OCI-LY7 (cell line): Measurements from ENCODE around the gene LTBP4. TPM values are rescaled to one million over a fixed set of nuclear protein-coding genes. Genes with fewer than 3 reads are reported as not detected.

Experiments used
- BruUV-seq: library from RNA; stranded (reverse); fragments of 400-500 nt; replicated peaks from 2 replicates; lab custom pipeline; 2021; lab: Mats Ljungman, UMichigan
- CTCF ChIA-PET: fragments of 300-600 bp; sonication (Branson Sonifier 250); formaldehyde crosslinking; loops from one replicate; lab custom pipeline; 2022; ENCODE audit warnings: antibody characterized with exemption; ENCODE audit not compliant: unreplicated experiment; lab: Charles Lee
- POLR2A ChIA-PET: fragments of 300-600 bp; sonication (Branson Sonifier 250); formaldehyde crosslinking; loops from one replicate; lab custom pipeline; 2022; ENCODE audit warnings: antibody characterized with exemption; lab: Charles Lee
- DNase-seq: peaks from one replicate; pipeline ENCODE4 v3.0.0-alpha.2; 2015; ENCODE audit warnings: low spot score
- H2AFZ ChIP-seq: fragments of 200-600 bp; sonication (generic), shearing (Covaris generic); 2 replicates; pipeline ENCODE4 v1.6.1; 2014; ENCODE audit warnings: mild to moderate bottlenecking, antibody characterized with exemption, low read length, moderate library complexity
- H3K27ac ChIP-seq: fragments of 200-600 bp; sonication (generic); 2 replicates; pipeline ENCODE4 v1.5.1; 2014; ENCODE audit warnings: mixed run types, low read depth, mild to moderate bottlenecking, moderate library complexity, low read length, inconsistent platforms; ENCODE audit not compliant: poor library complexity, severe bottlenecking
- H3K36me3 ChIP-seq: fragments of 200-600 bp; sonication (generic); 2 replicates; pipeline ENCODE4 v1.6.1; 2014; ENCODE audit warnings: mild to moderate bottlenecking, antibody characterized with exemption, low read length, moderate library complexity, mixed read lengths; ENCODE audit not compliant: insufficient read depth
- H3K4me1 ChIP-seq: fragments of 200-600 bp; sonication (generic); 2 replicates; pipeline ENCODE4 v1.5.1; 2014; ENCODE audit warnings: mild to moderate bottlenecking, low read length; ENCODE audit not compliant: insufficient read depth, poor library complexity, severe bottlenecking
- H3K4me2 ChIP-seq: fragments of 200-600 bp; sonication (generic); 2 replicates; pipeline ENCODE4 v1.6.1; 2014; ENCODE audit warnings: mild to moderate bottlenecking, low read length
- H3K4me3 ChIP-seq: fragments of 200-600 bp; sonication (generic); 2 replicates; pipeline ENCODE4 v1.5.1; 2014; ENCODE audit warnings: mild to moderate bottlenecking, low read depth, low read length; ENCODE audit not compliant: poor library complexity, severe bottlenecking
- H3K79me2 ChIP-seq: fragments of 200-600 bp; sonication (generic); 2 replicates; pipeline ENCODE4 v1.6.1; 2016; ENCODE audit warnings: low read depth, mild to moderate bottlenecking, low read length, moderate library complexity, mixed read lengths; ENCODE audit not compliant: insufficient read depth
- H3K9me2 ChIP-seq: fragments of 200-600 bp; sonication (generic); 2 replicates; pipeline ENCODE4 v1.6.1; 2016; ENCODE audit warnings: mild to moderate bottlenecking, low read length, mixed read lengths; ENCODE audit not compliant: insufficient read depth
- H3K9me3 ChIP-seq: fragments of 200-600 bp; sonication (generic); 2 replicates; pipeline ENCODE4 v1.6.1; 2014; ENCODE audit warnings: mild to moderate bottlenecking, mixed run types, low read length, mixed read lengths
- H4K20me1 ChIP-seq: fragments of 200-600 bp; sonication (generic); 2 replicates; pipeline ENCODE4 v1.6.1; 2014; ENCODE audit warnings: mild to moderate bottlenecking, antibody characterized with exemption, low read length, moderate library complexity, mixed read lengths; ENCODE audit not compliant: insufficient read depth
- CTCF ChIP-seq: fragments of 200-600 bp; sonication (generic); conservative IDR thresholded peaks from 2 replicates; pipeline ENCODE4 v1.5.1; 2014; ENCODE audit warnings: mild to moderate bottlenecking, antibody characterized with exemption, low read length, moderate library complexity, mixed read lengths
- EZH2phosphoT487 ChIP-seq: fragments of 200-600 bp; sonication (generic); IDR thresholded peaks from 2 replicates; pipeline ENCODE4 v1.6.1; 2018; ENCODE audit warnings: low read depth, borderline replicate concordance, mild to moderate bottlenecking, mixed run types, antibody characterized with exemption, low read length, moderate library complexity, mixed read lengths
- intact Hi-C: fragments of 100-400 bp; cut with micrococcal nuclease; formaldehyde crosslinking; loops from one replicate; pipeline ENCODE4 v1.10.0; 2022; ENCODE audit not compliant: unreplicated experiment
- total RNA-seq, 2 experiments: library from RNA; depleted of rRNA in 1 of 2; stranded (reverse); fragments of >200 nt in 1 of 2; shearing (Covaris generic) in 1 of 2; gene quantifications; 2 replicates each; pipeline ENCODE4 v1.2.3, GENCODE V29; 2014 to 2022

The LTBP4 gene
- total RNA-seq, 2 experiments from 2014 or later: 44.5 to 108 TPM

- Histone ChIP-seq H3K4me3 (peak overlapping the region; percentile 62), H2AFZ (0 out of 2 replicates have a peak overlapping the region, but pooled peaks have one; percentile 10), H3K9me3 (no peaks in the 10 kb centered on the region), H4K20me1 (no peaks in the 10 kb centered on the region), H3K79me2 (no peaks in the 10 kb centered on the region), H3K4me1 (peaks cover 57% of the 10 kb centered on the region), H3K27ac (no peak overlapping the region), H3K36me3 (no peaks in the 10 kb centered on the region), H3K9me2 (no peaks in the 10 kb centered on the region), H3K4me2 (peak overlapping the region; percentile 68)
- ChIA-PET CTCF (no interaction called here), POLR2A (no interaction called here)
- intact Hi-C loops: loop anchor here (1.0 to 2.0 kb wide), 6 partner anchors 49 to 458 kb away; partner anchors contain the start of gene BLVRB
- DNase-seq: peak; percentile 80
- no peak for TF ChIP-seq EZH2phosphoT487
- peak; percentile 98 for TF ChIP-seq CTCF
- no TSS peak for BruUV-seq
Observed at GRCh38 chr19:40598121-40598917, 2.9 kb upstream of the LTBP4 start.

- H3K27ac ChIP-seq: no peak overlapping the region
- ChIA-PET CTCF (no interaction called here), POLR2A (no interaction called here)
- H3K4me2 ChIP-seq: peak overlapping the region; percentile 68
- H3K4me1 ChIP-seq: peaks cover 59% of the 10 kb centered on the region
- H3K9me2 ChIP-seq: no peaks in the 10 kb centered on the region
- TF ChIP-seq CTCF: peak; percentile 25; the same call in 1 of the 2 replicates
- 0 out of 2 replicates have a peak, but pooled peaks have one; percentile 70 for TF ChIP-seq EZH2phosphoT487
- H3K79me2 ChIP-seq: no peaks in the 10 kb centered on the region
- H3K4me3 ChIP-seq: no peak overlapping the region
- no peak for DNase-seq
- H3K36me3 ChIP-seq: no peaks in the 10 kb centered on the region
- intact Hi-C loops: loop anchor here (1.0 to 2.0 kb wide), 6 partner anchors 50 to 459 kb away; partner anchors contain the start of gene BLVRB
- H2AFZ ChIP-seq: no peak overlapping the region
- BruUV-seq: no TSS peak
- no peaks in the 10 kb centered on the region for H3K9me3 ChIP-seq
- no peaks in the 10 kb centered on the region for H4K20me1 ChIP-seq
Observed at GRCh38 chr19:40598918-40599307, 2.3 kb upstream of the LTBP4 start.
